ENCODE measurements around the gene HASPIN.

HASPIN gene

GRCh38 chr17:3723556-3724377 is at the start of gene HASPIN:
Gene HASPIN (plus strand): TSS chr17:3723903. CDS start chr17:3723936, 33 bp downstream.
- TF ChIP-seq CTCF (IDR thresholded peaks at IDR 0.05; ENCODE audit: low read depth, low read length) = no peak
- peak within 1 kb of the TSS; percentile 91 for H3K4me3 ChIP-seq (ENCODE audit: low read depth, low read length)

DNA sequence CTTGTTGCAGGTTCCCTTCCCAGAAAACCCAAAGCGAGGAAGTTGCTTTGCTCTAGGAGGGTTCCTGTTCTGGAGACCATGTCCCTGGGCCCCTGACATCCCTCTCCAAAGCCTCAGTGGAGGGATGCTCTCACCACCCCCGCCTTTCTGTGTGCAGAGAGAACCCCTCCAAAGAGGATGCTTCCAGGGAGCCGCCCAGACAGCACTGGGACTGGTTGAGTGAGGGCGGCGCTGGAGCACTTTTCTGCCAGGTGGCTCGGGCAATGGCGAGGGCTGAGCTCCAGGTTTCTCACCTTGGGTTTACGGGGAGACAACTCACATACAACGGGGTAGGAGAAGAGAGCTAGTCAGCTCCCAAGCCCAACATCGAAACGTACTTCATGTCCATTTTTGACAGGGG is 47.8 kb upstream of the HASPIN start:
- TF ChIP-seq CTCF (IDR thresholded peaks at IDR 0.05; ENCODE audit: low read depth, low read length) = no peak
- H3K4me3 ChIP-seq (ENCODE audit: low read depth, low read length) = no peak overlapping the region

DNA sequence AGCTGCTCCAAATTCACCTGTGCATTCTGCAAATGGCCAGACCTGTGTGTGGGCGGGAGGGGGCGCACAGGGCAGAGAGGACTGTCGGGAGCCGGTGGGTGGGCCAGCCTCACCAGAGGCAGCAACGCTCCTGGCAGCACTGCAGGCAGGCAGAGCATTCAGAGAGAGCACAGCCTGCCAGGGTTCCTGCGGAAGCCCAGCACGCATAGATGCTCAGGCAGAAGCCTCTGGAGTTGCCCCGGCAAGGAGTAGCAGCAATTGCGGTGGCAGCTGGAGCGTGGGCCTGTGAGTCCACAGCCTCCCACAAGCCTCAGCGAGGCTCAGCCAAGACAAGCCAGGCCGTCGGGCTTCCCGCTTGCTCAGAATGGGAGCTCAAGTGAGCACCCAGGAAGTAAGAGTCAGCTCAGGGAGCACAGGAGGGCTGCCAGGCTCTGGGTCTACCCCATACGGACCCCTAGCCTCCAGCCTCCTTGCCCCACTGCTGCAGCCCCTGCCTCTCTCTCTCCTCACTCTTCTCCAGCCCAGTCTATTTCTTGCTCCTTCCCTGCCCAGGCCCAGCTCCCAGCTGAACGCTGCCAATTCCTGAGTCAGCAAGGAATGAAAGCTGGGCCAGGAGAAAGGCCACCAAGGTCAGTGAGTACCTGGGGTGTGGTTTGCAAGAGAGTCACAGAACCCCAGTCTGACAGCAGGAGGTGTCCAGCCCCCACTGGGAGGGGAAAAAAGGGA is 45.4 kb upstream of the HASPIN start:
- no peak overlapping the region for H3K4me3 ChIP-seq (ENCODE audit: low read depth, low read length)
- no peak for TF ChIP-seq CTCF (IDR thresholded peaks at IDR 0.05; ENCODE audit: low read depth, low read length)

DNA sequence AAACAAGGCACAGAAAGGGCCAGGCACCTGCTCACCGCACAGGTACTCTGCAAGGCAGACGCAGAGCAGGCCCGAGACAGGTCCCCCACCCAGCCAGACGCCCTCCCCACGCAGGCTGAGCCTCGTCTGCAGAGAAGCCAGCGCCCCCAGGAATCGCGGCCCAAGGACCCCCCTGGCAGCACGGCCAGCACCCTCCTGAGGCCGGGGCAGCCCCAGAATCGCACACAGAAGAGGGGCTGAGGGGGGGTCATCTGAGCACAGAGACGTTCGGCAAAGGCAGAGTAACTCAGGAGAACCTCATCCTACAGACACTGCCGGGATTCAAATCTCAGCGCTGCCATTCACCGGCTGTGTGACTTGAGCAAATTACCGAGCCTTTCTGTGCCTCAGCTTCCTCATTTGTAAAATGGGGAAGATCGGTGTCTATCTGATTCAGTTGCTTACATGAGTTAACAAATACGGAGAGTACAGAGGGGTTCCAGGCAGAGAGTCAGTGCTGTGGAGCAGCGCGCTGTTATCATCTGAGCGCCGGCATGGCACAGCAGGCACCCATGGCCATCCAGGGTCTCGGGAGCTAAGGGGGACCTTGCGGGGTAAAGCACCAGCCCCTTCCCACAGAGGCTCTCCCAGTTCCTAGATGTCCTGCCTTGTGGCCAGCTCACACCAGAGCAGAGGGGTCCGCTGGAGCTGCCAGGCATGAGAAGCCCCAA is 44.7 kb upstream of the HASPIN start:
- H3K4me3 ChIP-seq (ENCODE audit: low read depth, low read length) = no peak overlapping the region
- TF ChIP-seq CTCF (IDR thresholded peaks at IDR 0.05; ENCODE audit: low read depth, low read length) = no peak

GRCh38 chr17:3679531-3680126 is 44.1 kb upstream of the HASPIN start:
- TF ChIP-seq CTCF (IDR thresholded peaks at IDR 0.05; ENCODE audit: low read depth, low read length) = no peak
- H3K4me3 ChIP-seq (ENCODE audit: low read depth, low read length) = no peak overlapping the region

- no peak for TF ChIP-seq CTCF (IDR thresholded peaks at IDR 0.05; ENCODE audit: low read depth, low read length)
- H3K4me3 ChIP-seq (ENCODE audit: low read depth, low read length) = no peak overlapping the region
Measured at GRCh38 chr17:3681057-3681456, 42.6 kb upstream of the HASPIN start.

Data from WI38 (cell line).